ENCODE data around the gene ATP2C2.

Gene ATP2C2, protein sequence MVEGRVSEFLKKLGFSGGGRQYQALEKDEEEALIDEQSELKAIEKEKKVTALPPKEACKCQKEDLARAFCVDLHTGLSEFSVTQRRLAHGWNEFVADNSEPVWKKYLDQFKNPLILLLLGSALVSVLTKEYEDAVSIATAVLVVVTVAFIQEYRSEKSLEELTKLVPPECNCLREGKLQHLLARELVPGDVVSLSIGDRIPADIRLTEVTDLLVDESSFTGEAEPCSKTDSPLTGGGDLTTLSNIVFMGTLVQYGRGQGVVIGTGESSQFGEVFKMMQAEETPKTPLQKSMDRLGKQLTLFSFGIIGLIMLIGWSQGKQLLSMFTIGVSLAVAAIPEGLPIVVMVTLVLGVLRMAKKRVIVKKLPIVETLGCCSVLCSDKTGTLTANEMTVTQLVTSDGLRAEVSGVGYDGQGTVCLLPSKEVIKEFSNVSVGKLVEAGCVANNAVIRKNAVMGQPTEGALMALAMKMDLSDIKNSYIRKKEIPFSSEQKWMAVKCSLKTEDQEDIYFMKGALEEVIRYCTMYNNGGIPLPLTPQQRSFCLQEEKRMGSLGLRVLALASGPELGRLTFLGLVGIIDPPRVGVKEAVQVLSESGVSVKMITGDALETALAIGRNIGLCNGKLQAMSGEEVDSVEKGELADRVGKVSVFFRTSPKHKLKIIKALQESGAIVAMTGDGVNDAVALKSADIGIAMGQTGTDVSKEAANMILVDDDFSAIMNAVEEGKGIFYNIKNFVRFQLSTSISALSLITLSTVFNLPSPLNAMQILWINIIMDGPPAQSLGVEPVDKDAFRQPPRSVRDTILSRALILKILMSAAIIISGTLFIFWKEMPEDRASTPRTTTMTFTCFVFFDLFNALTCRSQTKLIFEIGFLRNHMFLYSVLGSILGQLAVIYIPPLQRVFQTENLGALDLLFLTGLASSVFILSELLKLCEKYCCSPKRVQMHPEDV

DNA sequence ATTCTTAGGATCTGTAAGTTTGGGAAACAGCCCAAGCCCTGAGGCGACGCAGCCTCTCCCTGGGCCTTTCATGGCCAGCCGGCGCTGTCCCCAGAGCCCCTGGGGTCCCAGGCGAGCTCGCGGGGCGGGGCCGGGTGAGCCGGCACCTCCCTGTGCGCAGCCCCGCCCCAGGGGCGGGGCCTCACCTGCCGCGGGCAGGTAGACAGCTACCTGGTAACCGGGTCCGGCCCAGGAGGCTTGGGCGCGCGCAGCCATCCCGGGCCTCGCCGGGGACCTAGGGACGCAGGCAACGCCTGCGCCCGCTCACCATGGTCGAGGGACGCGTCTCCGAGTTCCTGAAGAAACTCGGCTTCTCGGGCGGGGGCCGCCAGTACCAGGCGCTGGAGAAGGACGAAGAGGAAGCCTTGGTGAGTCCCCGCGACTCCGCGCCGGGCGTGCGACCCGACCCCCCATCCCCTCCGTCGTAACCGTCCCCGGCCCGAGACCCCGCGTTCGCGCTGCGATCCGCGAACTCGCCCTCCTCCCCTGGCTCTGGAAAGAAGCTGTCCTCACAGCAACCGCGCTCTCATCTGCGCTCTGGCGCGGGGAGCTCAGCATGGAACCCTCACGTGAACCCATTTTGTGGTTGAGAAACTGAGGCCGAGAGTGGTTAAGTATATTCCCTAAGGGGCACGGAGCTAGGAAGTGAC is at the start of gene ATP2C2:
Gene ATP2C2 (plus strand): TSS at position 231 of the 689 bp plus-strand sequence. CDS start 78 bp downstream, at position 309.
- DNase-seq = no peak
- intact Hi-C loops (cut with DNase I) = no loop called here

DNA sequence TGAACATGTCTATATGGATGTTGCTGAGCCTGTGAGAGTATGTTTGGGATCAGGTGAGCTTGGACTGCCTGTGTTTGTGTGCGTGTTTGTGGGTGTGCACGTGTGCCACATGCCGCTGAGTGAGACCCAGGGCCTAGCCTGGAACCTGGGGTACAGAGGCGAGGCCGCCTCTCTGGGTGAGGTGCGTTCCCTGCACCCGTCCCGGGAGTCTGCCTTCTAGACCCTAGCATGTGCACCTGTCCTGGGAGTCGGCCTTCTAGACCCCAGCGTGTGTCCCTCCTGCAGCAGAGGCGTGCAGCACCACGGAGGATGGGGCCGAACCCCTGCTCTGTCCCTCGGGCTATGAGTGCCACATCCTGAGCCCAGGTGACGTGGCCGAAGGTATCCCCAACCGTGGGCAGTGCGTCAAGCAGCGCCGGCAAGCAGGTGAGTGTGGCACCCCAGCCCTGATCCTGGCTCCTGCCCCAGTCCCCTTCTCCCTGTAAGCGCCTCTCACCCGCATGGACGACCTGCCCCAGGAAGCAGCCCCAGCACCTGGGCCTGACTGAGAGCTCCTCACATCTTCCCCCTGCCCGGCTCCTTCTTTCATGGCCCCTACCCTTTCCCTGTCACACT is 49.1 kb upstream of the ATP2C2 start:
- intact Hi-C loops (cut with DNase I) = no loop called here
- DNase-seq = no peak

DNA sequence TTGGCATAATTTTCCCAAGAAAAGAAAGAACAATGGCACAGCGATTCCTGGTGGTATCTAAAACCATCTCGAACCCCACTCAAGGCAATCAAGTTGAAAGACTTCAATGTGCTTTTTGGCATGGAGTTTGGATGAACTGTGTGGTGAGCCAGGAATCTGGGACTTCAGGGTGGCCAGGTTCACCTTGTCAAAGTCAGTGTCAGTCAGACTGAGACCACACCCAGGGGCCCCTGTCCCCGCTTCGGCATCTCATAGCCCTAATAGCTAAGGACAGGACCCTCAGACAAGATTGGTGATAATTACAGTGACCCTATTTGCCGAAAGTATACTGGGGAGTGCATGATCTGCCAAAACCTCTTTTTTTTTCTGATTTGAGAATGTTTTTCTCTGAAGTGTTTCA is 47.8 kb upstream of the ATP2C2 start:
- intact Hi-C loops (cut with DNase I) = no loop called here

DNA sequence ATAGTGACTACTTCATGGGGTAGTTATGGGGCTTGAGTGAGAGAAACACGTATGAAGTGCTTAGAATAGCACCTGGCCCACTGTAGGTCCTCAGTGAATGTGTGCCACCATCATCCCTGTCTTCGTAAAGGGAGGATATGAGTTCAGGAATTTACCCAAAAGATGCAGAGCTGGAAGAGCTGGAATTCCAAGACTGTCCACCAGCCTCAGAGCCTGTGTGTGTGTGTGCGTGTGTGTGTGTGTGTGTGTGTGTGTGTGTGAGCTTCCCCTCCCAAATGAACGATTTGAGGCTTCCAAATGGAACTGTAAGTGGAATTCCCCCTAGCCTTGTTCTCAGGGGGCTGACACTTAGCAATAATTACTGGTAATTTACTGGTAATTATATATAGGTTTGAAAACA is 46.4 kb upstream of the ATP2C2 start:
- intact Hi-C loops (cut with DNase I) = no loop called here

More for the DNA sequence above, 47.8 kb upstream of the ATP2C2 start:
- DNase-seq = no peak

DNA sequence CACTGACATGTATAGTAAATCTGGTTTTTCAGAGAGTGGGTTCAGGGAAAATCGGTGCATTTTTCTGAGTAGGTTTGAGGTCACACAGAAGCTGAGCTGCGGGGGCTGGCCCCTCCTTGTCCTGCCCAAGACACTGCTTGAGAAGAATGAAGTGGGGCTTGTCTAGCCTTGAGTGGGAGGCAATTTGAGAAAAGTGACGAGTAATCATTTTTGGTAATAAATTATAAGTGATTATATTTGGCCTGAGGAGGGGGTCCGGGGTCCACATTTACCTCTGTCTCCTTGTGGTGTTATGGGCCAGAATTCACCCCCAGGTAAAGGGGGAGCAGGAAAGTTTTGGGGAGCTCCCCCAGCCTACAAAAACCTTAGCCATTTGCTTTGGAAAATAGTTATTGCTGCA is 45.6 kb upstream of the ATP2C2 start:
- intact Hi-C loops (cut with DNase I) = no loop called here
- peak in 1 of 42 donors; percentile 7 for DNase-seq

More for the DNA sequence above, 46.4 kb upstream of the ATP2C2 start:
- DNase-seq = no peak

DNA sequence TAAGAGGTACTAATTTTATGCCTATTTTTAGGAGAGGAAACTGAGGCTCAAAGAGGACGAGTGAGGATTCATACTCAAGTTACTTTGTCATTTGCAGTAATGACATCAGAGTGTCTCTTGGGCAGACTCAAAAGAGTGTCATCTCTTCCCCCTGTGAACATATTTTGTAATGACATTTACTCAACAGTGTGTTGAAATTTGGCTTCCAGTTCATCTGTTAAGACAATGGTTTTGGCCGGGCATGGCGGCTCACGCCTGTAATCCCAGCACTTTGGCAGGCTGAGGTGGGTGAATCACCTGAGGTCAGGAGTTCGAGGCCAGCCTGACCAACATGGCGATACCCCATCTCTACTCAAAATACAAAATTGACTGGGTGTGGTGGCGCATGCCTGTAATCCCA is 44.7 kb upstream of the ATP2C2 start:
- intact Hi-C loops (cut with DNase I) = no loop called here
- no peak for DNase-seq

DNA sequence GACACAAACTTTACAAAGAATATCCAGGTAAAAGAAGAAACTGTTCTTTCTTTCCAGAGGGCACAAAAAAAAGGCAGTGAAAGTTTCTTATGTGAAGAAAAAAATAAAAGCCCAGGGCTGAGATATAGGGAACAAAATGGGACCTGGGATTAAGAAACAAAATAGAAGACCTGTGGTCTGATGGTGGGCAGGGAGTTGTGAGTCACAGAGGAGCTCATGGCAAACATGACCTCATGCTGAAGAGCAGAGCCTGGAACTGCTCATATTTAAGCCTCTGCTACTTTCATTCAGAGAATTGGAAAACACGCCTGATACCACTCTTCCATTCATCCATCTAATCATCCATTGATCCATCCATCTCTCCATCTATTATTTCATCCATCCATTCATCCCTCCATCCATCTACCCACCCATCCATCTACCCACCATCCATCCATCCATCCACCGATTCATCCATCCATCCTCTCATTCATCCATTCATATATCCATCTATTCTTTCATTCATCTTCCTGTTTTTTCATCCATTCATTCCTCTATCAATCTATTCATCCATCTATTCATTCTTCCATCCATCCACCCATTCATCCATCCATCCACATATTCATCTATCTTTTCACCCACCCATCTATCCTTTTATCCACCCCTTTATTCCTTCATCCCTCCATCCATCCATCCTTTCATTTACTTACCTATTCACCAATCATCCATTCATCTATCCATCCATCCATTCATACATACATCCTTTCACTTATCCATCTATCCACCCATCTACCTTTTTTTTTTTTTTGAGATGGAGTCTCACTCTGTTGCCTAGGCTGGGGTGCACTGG is 43.7 kb upstream of the ATP2C2 start:
- intact Hi-C loops (cut with DNase I) = no loop called here
- no peak for DNase-seq

DNA sequence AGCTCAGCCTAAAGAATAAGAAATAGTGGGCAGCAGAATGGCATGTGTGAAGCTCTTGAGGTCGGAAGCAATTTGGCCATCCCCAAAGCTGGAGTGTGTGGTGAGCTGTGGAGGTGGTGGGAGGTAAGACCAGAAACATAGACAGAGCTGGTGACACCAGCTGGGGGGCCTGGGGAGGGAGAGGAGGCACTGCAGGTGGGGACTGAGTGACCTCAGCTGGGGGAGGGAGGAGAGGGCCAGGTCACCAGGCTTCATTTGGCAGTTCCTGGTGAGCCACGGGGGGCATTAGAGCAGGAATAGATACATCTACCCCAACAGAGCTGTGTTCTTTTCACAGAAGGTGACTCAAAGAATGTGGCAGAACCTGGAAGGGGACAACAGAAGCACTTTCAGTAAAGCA is 41.8 kb upstream of the ATP2C2 start:
- intact Hi-C loops (cut with DNase I) = no loop called here
- DNase-seq = no peak

DNA sequence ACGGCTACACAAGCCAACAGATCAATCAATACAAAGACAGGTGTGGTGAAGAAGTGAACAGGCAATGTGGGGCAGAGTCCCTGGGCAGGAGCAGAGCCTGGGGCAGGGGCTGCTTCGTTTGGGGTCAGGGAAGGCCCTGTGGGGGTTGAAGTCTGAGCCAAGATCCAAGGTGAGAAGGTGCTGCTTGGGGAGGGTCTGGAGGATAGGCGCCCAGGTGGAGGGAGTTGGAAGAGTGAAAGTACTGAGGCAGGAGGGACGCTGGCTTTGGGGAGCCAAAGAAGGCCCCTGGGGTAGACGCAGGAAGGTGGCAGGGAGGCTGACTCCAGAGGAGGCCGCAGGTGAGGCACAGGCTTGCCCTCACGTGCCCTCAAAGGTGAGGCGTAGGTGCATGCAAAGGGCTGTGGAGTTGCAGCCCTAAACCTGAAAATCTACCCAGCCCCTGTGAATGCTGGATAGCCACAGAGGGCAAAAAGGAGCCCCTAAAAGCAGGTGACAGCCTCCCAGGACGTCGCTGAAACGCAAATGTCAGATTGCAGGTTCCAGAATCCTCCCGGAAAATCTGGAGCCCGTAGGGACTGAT is 40.3 kb upstream of the ATP2C2 start:
- DNase-seq = no peak
- intact Hi-C loops (cut with DNase I) = no loop called here

DNA sequence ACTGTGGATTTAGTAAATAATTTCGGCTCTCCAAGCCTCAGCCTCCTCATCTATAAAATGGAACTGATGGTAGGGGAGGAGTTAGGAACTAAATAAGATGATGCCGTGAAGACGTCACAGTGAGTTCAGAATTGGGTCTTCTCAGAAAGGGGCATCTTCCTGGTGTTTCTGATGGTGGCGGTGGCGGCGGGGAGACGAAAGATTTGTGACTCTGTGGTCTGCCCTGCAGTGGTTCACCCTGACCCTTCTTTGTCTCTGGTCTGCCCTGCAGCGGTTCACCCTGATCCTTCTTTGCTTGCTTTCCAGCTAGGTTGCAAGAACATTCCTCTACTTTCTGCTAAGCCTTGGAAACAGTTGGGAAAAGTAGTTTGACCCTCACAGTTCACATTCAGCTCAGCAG is 39.3 kb upstream of the ATP2C2 start:
- no peak for DNase-seq
- intact Hi-C loops (cut with DNase I) = no loop called here

DNA sequence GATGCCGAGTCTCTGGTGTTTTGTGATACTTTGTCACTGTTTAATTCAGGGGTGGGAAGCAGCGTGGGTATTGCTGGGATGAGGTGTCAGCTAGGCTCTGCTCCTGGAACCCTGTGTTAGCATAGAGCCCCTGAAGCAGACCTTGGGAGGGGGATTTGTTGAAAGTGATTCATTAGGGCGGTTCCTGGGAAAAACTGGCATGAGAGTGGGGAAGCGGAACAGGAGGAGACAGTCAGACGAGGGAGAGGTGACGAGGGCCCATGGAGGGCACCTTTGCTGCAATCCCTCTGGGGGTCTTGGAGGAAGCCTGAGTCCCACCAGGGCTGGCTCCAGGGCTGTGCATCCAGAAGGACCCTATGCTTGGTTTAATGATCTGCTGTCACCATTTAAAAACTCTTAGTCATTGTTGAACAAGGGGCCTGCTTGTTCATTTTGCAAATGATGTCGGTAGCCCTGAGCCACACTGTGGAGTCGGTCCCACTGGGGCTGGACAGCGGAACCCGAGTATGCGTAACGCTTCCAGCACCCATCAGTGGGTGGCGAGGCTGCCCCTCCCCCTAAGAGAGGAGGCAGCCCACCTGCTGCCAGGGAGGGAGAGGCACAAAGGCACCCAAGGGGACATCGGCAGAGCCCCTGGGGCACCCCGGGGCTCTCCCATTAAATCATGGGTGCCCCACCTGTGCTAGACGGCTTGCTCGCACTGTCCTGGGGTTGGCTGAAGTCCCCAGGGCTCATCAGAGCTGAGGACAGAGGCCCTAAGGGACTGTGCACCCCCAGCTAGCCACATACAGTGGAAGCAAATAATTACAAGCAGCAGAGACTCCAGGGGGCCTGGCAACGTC is 38.3 kb upstream of the ATP2C2 start:
- DNase-seq = no peak
- intact Hi-C loops (cut with DNase I) = no loop called here

DNA sequence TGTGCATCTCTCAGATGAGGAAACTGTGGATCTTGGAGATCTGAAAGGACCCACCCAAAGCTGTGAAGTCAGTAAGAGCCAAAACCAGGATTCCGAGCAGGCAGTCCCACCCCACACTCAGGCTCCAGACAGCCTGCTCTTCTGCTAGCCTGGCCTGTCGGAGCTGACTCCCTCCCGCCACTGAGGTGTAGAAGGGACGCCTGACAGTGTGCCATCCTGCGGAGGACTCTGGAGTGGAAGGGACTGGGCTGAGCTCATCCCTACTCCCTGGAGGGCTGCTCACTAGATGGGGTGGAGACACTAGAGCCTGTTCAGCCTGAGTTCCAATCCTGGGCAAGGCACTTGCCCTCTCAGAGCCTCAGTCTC is 37.7 kb upstream of the ATP2C2 start:
- intact Hi-C loops (cut with DNase I) = no loop called here
- DNase-seq = no peak

DNA sequence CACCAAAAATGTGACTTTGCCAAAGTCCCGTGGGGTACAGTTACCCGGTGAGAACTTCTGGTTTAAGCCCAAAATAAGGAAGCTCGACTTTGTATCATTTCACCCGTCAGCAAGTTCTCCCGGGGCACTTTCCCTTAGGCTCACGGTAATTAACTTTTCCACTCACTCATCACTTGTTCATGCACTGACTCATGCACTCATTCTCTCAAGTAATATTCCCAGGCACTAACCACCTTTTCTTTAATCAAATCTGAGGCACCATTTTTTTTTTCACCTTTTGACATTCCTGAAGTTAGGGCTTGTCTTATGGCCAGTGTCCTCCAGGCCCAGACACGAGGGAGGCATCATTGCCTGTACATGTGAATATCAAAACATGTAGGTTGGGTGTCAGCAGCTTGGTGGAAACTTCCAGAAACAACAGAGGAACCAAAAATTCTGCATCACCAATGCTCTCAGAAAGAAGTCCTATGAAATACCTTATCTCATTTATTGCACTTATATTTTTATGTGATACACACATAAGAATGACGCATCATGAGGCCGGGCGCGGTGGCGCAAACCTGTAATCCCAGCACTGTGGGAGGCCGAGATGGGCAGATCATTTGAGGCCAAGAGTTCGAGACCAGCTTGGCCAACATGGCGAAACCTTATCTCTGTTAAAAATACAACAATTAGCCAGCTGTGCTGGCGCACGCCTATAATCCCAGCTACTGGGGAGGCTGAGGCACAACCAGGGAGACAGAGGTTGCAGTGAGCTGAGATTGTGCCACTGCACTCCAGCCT is 36.1 kb upstream of the ATP2C2 start:
- intact Hi-C loops (cut with DNase I) = no loop called here
- no peak for DNase-seq

DNA sequence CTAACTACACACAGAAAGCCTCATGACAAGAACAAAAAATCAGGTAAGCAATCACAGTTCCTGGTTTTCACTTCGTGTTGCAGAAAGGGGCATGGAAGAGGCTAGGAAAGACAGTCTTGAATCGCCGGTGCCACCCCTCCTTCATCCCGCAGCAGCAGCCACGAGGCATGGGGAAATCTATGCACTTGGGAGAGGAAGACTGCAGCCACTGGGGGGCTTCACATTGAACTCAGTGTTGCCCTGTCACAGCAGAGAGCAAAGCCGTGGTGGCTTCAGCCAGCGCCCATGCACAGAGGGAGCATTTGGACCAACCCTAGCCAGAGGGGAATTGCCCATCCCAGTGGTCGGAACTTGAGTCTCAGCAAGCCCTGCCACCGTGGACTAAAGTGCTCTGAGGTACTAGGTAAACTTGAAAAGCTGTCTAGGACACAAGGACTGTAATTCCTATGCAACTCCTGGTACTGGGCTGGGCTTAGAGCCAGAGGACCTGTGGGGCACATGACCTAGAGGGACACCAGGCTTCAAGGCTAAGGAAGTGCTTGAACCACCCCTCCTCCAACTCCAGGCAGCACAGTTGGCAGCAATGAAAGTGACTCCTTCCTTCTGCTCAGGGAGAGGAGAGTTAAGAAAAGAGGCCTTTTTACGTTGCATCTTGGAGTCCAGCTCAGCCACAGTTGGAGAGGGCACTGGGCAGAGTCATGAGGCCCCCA is 35.2 kb upstream of the ATP2C2 start:
- peak in 2 of 42 donors; percentile 16 to 22 for DNase-seq

DNA sequence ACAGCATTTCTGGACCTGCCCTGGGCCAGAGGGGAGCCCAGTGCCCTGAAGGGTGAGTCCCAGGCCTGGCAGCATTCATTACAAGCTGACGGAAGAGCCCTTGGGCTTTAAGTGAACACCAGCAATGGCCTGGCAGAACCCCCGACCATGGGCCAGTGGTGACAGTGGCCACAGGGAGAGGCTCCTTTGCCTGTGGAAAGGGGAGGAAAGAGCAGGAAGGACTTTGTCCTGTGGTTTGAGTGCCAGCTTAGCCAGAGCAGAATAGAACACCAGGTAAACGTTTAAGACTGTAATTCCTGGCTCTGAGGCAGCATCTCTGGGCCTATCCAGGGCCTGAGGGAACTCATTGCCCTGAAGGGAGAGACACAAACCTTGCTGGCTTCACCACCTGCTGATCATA is 34.3 kb upstream of the ATP2C2 start:
- intact Hi-C loops (cut with DNase I) = no loop called here
- peak in 1 of 42 donors; percentile 11 for DNase-seq

More for the DNA sequence above, 35.2 kb upstream of the ATP2C2 start:
- intact Hi-C loops (cut with DNase I) = no loop called here

DNA sequence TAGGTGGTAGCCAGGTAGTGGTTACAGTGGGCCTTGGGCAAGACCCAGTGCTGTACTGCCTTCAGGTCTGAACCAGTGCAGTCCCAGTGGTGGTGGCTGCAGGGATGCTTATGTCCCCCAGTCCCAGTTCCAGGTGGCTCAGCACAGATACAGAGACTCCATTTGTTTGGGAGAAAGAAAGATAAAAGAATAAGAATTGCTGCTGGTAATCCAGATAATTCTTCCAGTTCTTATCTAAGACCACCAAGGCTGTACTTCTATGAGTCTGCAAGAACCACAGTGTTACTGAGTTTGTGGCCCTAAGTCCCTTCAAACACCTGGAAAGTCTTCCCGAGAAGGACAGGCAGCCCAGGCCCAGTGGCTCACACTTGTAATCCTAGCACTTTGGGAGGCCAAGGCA is 33.9 kb upstream of the ATP2C2 start:
- intact Hi-C loops (cut with DNase I) = no loop called here
- DNase-seq = no peak

All from head of caudate nucleus (tissue), 42 donors.